Measurements from ENCODE around the gene NEK10.

Gene NEK10

DNA sequence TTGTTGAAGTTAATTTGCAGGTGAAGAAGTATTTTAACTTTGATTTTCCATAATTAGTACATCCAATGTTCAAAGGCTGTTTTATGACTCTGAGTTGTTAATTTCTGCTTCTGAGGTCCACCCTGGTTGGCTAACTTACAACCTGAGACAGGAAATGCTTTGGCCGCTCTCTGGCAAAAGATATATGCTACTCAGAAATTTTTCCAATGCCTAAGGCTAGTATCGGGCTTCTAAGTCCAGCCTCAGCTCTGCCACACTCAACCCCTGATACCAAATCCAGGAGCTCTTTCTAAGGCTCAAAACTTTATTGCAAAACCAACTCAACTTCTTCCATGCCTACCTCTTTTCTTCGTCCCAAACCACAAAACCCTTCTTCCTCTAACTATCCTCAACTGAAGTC lies 192.9 kb downstream of the NEK10 start:
- DNase-seq (ENCODE audit: low spot score): no peak

DNA sequence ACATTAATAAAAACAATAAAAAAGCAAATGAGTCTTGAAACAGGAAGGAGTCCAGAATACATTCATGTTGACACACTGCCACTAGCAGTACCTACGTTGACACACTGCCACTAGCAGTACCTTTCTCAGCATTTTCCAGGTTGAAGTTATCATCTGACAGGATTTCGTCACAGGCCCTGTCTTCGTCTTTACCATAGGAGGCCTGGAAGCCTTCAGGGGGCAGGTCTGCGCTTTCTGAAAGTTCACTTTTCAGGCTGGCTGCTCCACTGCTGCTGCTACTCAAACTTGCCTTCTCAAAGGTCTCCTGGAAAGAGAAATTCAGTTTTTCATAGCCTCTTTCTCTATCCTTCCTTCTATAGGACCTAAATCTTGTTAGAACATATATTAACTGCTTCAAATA lies 194.7 kb downstream of the NEK10 start:
- DNase-seq (ENCODE audit: low spot score): no peak

DNA sequence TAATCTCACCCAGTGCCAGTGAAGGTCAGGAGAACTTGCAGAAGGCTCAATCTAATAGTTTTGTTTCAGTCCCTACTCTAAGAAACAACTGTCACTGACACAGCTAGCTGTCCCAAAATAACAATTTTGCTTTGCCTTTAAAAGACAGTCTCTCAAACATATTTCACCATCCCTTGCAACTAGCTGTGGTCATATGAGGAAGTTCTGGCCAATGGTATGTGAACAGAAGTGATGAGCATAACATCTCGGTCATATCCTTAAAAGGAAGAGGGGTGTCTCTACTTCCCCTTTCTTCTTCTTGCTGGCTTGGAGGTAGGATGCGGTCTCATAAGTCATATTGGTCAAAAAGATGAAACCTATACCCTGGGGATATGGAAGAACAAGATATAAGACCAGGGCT lies 198.1 kb downstream of the NEK10 start:
- DNase-seq (ENCODE audit: low spot score): no peak

DNA sequence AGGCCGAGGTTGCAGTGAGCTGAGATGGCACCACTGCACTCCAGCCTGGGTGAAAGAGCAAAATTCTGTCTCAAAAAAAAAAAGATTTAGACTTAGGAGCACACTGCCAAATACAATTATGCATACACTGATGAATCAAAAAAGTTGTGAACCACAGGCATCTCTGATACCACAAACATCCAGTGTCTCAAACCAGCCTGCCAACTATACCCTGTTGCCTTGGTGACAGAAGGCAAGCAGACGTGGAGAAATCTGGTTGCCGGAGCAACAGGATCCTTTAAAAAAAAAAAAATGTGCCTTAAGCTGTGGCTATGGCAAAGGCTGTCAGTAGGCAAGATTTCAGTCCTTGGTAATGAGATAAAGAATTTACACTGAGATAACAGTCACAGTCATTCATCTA lies 202.3 kb downstream of the NEK10 start:
- no peak for DNase-seq (ENCODE audit: low spot score)

DNA sequence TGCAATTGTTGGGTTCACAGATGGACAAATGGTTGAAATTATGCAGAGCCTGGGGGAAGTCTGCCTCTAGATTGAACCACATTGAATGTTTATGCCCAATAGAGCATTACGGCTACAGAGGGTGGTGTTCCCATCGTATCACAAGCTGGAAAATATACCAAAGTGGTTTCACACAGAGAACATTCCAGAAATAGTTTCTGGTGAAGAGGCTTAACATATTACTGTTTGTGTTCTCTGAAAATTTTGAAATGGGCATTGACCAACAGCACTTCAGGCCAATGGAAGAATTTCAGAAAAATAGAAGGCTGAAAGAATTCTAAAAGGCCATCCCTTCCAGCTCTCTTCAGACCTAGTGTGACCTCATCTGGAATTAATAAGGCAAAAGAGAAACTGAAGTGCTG lies 203.9 kb downstream of the NEK10 start:
- no peak for DNase-seq (ENCODE audit: low spot score)

DNA sequence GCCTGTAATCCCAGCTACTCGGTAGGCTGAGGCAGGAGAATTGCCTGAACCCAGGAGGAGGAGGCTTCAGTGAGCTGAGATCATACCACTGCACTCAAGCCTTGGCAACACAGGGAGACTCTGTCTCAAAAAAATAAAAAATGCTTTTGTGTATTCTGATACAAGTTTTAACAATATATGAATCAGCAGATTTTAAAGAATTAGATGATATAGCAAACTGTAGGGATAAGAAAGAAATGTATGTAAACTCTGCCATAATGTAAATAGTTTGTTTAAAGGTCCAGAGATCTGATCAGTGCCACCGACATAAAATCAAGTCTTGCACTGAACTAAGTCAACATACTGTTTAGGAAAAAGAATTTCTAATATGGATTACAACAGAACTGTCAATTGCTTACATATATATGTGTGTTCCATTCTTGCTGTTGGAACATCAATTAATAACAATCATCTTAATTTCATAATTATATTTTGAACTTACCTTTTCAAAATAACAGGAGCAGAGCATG lies 208.3 kb downstream of the NEK10 start:
- no peak for DNase-seq (ENCODE audit: low spot score)

DNA sequence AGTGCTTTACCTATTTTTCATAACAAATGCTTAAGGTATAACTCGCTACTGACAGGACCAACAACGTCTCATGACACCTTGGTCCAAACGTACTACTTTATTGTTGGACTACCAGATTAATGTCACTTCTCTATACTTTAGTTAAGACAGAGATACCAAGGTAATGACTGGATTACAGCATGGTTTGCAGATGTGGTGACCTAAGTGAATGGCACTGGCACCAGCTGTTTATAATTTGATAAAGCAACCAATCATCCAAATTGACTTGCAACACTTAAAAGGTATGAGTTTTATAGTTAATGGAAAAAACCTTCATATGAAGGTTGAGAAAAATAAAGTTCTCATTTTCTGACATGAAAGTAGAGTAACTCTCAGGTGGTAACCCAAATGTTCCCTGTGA lies 209.0 kb downstream of the NEK10 start:
- no peak for DNase-seq (ENCODE audit: low spot score)

DNA sequence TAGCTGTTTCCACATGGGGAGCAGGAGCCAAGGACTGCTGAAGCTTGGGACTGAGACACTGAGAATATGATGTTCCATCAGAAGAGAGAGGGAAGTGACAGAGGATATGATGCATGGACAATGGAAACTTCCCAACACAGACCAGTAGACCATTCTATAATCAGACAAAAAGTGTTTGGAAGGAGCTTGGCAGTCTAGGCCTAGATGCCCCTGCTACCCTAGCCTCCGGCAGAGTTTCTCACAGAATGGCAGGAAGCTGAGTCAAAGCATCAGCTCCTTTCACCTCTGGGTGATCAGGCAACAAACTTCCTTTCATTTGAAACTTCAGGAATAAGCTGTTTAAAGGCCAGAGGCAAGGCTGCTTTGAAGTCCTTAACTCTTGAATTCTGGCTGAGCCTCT lies 222.0 kb downstream of the NEK10 start:
- no peak for DNase-seq (ENCODE audit: low spot score)

DNA sequence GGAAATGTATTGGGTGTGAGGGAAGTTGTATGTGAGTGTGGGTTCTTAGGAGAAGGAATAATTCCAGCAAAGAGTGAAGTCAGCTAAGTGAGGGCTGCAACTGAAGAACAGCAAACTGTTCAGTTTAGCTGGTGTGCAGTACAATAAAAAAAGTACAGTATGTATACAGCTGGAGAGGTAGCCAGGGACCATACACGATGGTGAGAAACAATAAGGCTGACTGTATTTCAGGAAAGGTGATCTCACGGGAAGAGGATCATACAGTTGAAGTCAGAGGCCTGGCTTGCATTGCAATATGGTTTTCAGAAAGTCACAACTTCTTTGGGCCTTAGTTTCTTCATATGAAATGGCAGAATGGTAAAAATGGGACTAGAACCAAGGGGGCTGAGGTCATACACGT lies 222.4 kb downstream of the NEK10 start:
- DNase-seq (ENCODE audit: low spot score): no peak

DNA sequence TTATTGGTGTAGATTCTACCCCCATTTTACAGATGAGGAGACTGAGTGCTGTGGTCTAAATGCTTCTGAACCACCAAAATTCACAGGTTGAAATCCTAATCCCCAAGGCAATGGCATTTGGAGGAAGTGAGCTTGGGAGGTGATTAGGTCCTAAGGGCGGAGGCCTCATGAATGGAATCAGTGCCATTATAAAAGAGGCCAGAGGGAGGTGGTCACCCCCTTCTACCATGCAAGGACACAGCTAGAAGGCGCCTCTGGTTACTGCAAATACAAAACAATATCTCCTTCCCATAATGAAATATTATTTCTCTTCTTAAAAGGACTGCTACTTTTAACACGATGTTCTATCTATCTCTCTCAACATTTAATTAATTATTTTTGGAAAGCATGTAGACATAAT lies 223.5 kb downstream of the NEK10 start:
- no peak for DNase-seq (ENCODE audit: low spot score)

DNA sequence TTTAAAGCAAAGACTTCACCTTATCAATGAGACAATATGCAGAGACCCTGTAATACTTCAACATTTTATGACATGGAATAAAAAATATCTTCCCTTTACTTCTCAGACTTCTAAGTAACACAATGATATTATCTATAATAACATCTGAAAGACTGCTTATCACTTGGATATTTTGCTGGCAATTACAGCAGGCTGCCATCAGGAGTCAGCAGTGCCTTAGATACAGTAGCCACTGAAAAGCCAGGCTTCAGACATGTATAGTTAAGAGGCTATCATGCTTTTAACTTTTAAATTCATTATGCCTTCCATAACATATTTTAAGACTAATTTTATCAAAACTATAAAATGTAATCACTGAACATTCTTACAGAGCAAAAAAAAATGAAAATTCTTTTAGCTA lies 227.5 kb downstream of the NEK10 start:
- no peak for DNase-seq (ENCODE audit: low spot score)

DNA sequence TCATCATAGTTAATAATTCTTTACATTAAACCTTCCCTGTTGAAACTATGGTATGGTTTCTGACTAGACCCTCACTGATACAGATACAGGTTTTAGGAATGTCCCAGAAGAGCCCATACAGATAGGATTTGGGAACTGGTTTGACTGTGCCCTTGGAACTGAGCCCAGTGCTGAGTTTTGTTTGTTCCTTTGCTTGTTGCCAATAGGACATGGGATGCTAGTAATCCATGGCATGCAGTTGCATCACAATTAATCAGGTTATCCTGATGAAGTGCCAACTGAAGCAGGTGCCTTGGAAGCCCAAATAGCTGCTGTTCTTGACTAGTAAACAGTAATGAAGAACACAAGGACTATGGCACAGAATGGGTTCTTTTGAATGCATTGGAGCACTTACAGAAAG lies 230.6 kb downstream of the NEK10 start:
- no peak for DNase-seq (ENCODE audit: low spot score)

DNA sequence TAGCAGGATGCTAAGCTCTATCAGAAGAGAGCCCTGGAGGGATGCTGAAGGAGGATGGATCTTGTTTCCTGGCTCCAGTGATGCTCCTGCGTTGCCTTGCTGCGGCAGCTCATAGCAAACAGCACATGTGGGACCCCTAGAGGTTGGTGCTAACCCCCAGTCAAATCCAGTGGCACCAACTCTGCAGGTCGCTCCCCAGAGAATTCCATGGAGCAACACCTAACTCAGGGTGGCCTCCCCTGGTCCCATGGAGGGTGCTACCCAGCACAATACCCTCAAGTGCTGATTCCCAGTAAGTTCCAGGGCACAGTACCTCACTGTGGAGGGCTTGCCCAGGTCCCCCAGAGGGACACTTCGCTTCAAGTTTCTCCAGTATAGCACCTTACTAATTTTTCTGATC lies 231.2 kb downstream of the NEK10 start:
- DNase-seq (ENCODE audit: low spot score): no peak

DNA sequence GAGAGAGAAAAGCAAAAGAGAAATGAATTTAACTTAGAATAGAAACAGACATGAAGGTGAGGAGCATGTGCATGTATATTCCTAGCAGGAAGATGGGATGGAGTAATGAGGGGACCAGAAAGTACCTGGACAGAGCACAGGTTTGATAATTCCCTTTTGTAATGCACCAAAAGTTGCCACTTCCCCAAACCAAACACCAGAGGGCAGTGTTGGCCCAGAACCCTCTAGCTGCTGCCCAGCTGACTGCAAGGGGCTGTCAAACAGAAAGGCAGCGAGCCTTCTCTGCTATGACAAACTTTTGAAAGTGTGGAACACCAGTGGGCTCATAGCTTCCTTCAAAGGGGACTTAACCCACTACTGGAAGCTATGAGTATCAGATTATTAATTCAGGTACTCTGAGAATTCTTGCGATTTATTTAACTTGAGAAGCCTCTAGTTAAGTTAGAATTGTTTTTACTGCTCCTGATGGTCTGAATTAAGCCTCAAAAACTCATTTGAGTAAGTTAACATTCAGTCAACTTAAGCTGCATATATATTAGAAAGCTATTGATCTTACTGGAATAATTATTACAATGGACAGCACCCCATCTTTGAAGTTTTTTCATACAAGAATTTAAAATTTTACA lies 234.9 kb downstream of the NEK10 start:
- DNase-seq (ENCODE audit: low spot score): peak; percentile 50

DNA sequence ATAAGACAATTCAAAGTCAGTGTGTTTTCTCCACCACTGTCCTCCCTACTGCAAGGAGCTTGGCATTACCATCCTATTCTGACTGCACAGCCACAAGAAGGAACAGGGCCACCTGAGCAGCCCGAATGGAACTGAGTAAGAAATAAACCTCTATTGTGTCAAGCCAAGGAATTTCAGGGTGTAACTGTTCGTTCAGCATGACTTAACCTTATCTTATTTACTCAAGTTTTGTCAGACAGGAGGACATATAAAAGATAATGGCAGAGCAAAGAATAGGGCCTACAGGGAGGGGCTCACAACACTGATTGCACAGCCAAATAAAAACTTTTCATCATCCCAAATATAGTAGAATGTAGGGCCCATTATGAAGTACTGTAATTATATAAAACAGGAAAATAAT lies 236.1 kb downstream of the NEK10 start:
- DNase-seq (ENCODE audit: low spot score): no peak

DNA sequence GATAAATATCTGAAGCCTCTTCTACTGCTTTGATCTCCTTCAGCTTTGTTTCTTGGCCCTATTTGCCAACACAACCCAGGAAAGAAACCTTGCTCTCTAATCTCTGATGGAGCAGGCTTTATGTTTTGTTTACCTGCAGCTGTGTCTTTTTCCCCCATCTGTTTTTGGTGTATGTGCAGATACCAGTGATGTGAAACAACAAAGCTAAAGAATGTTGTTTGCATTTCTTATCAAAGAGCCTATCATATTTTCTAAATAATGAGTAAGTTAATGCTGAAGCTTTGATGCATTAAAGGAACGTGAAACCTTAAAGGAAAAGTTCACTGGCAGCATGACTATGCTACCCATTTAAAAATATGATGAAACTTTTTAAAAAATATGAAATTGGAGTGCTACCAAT lies 238.4 kb downstream of the NEK10 start:
- no peak for DNase-seq (ENCODE audit: low spot score)

DNA sequence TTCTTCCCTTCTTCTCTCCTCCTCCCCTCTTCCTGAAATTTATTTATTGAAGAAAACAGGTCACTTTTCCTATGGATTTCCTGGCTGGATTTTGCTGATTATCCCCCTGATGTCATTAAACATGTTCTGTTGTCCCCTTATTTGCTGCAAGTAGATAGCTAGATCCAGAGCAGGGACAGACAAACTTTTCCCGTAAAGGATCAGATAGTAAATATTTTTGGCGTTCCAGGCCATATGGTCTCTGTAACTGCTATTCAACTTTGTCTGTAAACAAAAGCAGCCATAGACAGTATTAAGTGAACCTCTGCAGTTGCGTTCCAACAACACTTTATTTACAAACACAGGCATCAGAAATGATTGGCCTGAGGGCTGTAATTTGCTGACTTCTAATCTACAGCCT lies 241.3 kb downstream of the NEK10 start:
- no peak for DNase-seq (ENCODE audit: low spot score)

DNA sequence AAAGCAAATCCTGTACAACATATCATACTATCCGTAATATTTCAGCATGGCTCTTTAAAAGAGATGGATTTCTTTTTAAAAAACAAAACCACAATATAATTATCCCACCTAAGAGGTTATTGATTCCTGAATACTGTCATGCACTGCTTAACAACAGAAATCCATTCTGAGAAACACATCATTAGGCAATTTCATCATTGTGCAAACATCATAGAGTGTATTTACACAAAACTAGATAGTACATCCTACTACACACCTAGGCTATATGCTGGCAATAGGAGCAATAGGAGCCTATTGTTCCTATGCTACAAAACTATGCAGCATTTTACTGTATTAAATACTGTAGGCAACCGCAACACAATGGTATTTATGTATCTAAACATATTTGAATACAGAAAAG lies 242.0 kb downstream of the NEK10 start:
- DNase-seq (ENCODE audit: low spot score): no peak

DNA sequence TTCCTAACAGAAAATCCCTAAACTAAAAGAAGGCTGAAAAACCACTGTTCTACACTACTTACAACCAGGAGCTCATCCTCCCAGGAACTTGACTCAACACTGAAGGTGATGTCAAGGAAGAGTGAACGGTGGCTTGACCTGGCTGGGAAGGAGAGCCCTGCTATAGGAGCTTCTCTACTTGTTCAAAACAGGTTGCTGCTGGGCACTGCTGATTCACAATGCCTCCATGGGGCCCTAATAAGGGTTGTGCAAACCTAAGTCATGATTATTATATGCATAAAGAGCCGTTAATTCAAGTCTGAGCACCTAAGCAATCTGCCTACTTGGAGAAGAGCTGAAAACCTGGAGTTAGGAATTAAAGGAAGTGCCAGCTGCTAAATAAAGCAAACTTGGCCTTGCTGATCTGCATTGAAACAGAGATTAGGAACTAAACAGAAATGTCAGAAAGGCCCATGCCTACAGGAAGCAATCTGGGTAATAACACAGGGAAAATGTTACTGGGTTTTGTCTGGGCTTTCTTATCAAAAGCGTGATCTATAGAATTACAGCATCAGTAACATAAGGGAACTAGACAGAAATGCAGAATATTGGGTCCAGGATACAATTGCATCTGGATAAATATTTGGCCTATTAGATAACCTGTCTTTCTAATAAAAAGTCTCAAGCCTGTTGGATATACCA lies 243.2 kb downstream of the NEK10 start:
- no peak for DNase-seq (ENCODE audit: low spot score)

DNA sequence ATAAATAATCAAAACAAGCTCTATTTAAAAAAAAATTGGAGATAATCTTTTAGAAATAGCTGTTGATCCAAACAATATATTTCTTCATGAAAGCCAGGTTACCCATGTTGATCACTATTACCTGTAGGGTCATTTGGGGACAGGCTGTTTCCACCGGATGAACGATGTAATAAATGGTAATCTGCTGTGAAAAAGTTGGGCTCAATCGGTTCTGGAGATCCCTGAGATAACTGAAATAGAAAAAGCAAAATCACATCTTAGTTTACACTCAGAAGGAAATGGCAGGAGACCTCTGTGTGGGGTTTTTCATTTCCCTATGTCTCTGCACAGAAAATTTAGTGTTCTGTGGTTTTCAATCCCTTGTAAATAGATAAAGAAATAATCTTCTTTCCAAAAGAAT lies 249.5 kb downstream of the NEK10 start:
- DNase-seq (ENCODE audit: low spot score): no peak

DNA sequence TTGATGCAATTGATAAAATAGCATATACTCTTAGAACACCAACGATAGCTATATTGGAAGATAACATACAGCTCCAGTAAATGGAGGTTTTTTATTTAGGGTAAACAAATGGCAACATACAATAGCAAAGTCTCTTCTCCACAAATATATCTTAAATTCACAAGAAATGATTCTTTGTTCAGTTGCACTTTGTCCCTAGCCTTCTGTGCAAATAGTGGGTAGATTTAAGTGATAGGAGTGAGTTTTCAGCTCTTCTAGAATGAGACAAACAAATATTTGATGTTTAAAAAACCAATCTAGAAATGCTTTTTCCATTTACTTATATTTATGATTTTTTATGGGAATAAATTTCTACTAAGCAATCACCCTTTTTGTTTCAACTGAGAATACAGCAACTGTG lies 253.8 kb downstream of the NEK10 start:
- no peak for DNase-seq (ENCODE audit: low spot score)

DNA sequence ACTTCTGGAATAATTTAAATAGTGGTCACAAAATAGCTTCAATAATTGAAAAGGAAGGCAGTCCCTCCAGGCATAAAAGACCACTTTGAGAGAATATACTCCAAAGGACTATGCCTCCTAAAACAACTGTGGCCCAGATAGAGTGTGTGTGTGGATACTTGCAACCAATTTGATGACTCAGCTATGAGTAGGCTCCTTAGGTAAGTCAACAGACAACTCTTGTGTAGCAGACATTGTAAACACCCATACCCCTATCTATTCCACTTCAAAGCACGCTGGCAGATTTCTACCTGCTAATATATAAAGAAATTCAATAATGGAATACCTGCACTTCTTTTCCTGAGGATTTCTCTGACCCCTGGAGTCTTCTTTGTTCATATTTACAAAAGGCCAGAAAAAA lies 254.5 kb downstream of the NEK10 start:
- no peak for DNase-seq (ENCODE audit: low spot score)

DNA sequence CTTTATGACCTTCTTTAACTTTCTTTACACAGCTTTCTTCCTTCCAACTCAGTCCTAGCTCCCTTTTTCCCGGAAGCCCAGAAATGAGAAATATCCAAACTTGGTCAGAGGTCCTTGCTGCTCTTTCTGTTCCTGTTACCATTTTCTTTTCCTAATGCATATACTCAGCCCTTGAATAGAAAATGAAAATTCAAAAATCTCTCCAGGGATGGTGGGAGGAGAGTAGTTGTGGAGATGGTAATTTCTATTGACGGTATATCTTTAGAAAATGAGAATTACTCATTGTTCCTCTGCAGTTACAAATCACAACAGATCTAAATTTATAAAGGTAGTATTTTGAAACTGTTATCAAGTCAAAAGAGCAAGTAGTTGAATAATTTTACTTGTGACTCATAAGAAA lies 255.1 kb downstream of the NEK10 start:
- no peak for DNase-seq (ENCODE audit: low spot score)

DNA sequence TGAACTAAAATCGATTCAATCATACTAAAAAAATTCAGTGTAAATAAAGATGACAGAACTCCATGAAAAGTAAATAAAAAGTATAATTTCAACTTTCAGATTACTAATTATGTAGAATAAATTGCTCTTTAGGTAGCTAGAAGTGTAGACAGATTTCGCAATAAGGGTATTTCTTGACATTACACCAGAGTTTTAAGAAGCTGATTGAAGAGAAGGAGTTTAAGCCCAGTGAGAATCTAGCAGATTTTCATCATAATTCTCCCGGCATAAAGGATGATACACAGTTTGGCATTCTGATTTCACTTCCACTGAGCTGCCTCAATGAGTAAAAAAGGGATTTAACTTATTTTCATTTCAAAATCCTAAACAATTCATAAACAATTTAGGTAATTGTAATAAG lies 259.2 kb downstream of the NEK10 start:
- DNase-seq (ENCODE audit: low spot score): no peak
